Lower leg skin (tissue), 3 donors: ENCODE data around the gene UCP2.

Source experiments
- POLR2A ChIP-seq, 2 donors: fragments of 450-650 bp; IDR thresholded peaks; one replicate each; pipeline ENCODE4 v1.6.1; 2016 to 2017; ENCODE audit warnings: antibody characterized with exemption in 2 of 2, mild to moderate bottlenecking in 1 of 2, moderate library complexity in 1 of 2
- TF ChIP-seq, protein P1 (sequence below), 3 donors: fragments of 450-650 bp; IDR thresholded peaks; one replicate each; pipeline ENCODE4 v1.5.1; 2016; ENCODE audit warnings: antibody characterized with exemption in 3 of 3, mild to moderate bottlenecking in 3 of 3, moderate library complexity in 2 of 3

DNA sequence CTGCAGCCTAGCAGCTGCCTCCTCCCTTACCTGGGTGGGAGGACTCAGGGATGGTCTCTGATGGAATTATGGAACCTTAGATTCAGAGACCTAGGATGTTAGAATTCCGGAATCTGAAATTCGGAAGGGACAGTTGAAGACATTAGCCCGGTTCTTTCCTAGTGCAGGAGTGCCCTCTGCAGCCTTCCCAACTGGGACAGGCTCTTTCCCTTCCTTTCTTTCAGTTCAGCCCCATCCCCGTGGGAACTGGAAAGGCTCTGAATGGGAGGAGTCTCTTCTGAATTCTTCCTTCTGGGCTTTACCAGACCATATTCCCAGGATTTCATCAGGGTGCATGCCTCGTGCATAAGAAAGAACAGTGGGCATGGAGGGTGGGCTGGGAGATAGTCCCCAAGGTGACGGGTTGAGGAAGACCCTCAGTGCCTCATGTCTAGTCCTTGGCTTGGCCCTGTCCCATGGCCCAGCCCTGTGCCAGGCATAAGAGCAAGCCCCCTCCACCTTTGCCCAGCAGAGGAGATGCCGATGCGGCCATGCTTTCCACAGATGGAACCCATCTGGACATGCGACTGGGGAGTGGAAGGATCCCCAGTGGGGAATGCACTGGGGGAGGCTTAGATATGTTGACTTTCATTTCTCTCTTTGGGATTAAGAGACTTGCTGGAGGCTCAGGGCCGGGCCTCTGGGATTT lies 17.4 kb downstream of the UCP2 start:
- TF ChIP-seq, protein P1, sequence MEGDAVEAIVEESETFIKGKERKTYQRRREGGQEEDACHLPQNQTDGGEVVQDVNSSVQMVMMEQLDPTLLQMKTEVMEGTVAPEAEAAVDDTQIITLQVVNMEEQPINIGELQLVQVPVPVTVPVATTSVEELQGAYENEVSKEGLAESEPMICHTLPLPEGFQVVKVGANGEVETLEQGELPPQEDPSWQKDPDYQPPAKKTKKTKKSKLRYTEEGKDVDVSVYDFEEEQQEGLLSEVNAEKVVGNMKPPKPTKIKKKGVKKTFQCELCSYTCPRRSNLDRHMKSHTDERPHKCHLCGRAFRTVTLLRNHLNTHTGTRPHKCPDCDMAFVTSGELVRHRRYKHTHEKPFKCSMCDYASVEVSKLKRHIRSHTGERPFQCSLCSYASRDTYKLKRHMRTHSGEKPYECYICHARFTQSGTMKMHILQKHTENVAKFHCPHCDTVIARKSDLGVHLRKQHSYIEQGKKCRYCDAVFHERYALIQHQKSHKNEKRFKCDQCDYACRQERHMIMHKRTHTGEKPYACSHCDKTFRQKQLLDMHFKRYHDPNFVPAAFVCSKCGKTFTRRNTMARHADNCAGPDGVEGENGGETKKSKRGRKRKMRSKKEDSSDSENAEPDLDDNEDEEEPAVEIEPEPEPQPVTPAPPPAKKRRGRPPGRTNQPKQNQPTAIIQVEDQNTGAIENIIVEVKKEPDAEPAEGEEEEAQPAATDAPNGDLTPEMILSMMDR (IDR thresholded peaks at IDR 0.05) = no peak
- no peak for TF ChIP-seq POLR2A (IDR thresholded peaks at IDR 0.05)
